ENCODE data around the gene YWHAQ.
"Not testable (repeated sequence)": the region's sequence is repeated elsewhere in the genome, so short reads cannot be mapped to it uniquely, and the experiment has no call there.

YWHAQ gene

GRCh38 chr2:9599430-9599829 lies 31.4 kb downstream of the YWHAQ start:
- no peak for TF ChIP-seq Cebpa-rat (IDR thresholded peaks at IDR 0.05)
- H3K27ac ChIP-seq = no peak overlapping the region
- H3K27me3 ChIP-seq = 0 out of 2 replicates have a peak, but pooled peaks cover 5% of the 10 kb centered on the region
- H3K9ac ChIP-seq = no peak overlapping the region
- H3K4me1 ChIP-seq = peaks cover 21% of the 10 kb centered on the region
- peaks cover 94% of the 10 kb centered on the region for H3K36me3 ChIP-seq
- H3K4me3 ChIP-seq = no peak overlapping the region; the same call in 1 of the 2 replicates
- H3K4me2 ChIP-seq = no peak overlapping the region
- peaks cover 100% of the 10 kb centered on the region for H4K20me1 ChIP-seq
- peaks cover 65% of the 10 kb centered on the region for H3K9me3 ChIP-seq

- peaks cover 21% of the 10 kb centered on the region for H3K4me1 ChIP-seq
- H3K4me3 ChIP-seq = no peak overlapping the region
- H3K36me3 ChIP-seq = peaks cover 90% of the 10 kb centered on the region
- 0 out of 2 replicates have a peak, but pooled peaks cover 5% of the 10 kb centered on the region for H3K27me3 ChIP-seq
- H3K27ac ChIP-seq = 0 out of 2 replicates have a peak overlapping the region, but pooled peaks have one; percentile 13
- peak overlapping the region; percentile 41 for H3K4me2 ChIP-seq
- H3K9ac ChIP-seq = no peak overlapping the region
- peaks cover 100% of the 10 kb centered on the region for H4K20me1 ChIP-seq
- no peak for TF ChIP-seq Cebpa-rat (IDR thresholded peaks at IDR 0.05)
- H3K9me3 ChIP-seq = peaks cover 39% of the 10 kb centered on the region
Measured at GRCh38 chr2:9596621-9597311, 34.0 kb downstream of the YWHAQ start.

- Histone ChIP-seq H3K9ac (no peak overlapping the region), H4K20me1 (peaks cover 100% of the 10 kb centered on the region), H3K27ac (no peak overlapping the region), H3K36me3 (peaks cover 90% of the 10 kb centered on the region), H3K9me3 (peaks cover 29% of the 10 kb centered on the region), H3K4me1 (peaks cover 21% of the 10 kb centered on the region), H3K4me2 (no peak overlapping the region), H3K27me3 (0 out of 2 replicates have a peak, but pooled peaks cover 5% of the 10 kb centered on the region), H3K4me3 (no peak overlapping the region)
- TF ChIP-seq Cebpa-rat (IDR thresholded peaks at IDR 0.05) = no peak
Measured at GRCh38 chr2:9595746-9596145, 35.1 kb downstream of the YWHAQ start.

GRCh38 chr2:9595256-9595655 lies 35.5 kb downstream of the YWHAQ start:
- H3K4me3 ChIP-seq, H3K9ac ChIP-seq, H3K27ac ChIP-seq, H3K4me2 ChIP-seq, H3K27me3 ChIP-seq: not testable (repeated sequence)
- H3K9me3 ChIP-seq = peaks cover 24% of the 10 kb centered on the region
- H3K36me3 ChIP-seq = peaks cover 90% of the 10 kb centered on the region
- peaks cover 21% of the 10 kb centered on the region for H3K4me1 ChIP-seq
- peaks cover 100% of the 10 kb centered on the region for H4K20me1 ChIP-seq

GRCh38 chr2:9594366-9595054 lies 36.3 kb downstream of the YWHAQ start:
- Histone ChIP-seq H4K20me1 (peaks cover 100% of the 10 kb centered on the region), H3K36me3 (peaks cover 90% of the 10 kb centered on the region), H3K27me3 (0 out of 2 replicates have a peak, but pooled peaks cover 2% of the 10 kb centered on the region), H3K4me2 (no peak overlapping the region), H3K4me3 (no peak overlapping the region), H3K9ac (no peak overlapping the region), H3K27ac (no peak overlapping the region), H3K9me3 (peaks cover 17% of the 10 kb centered on the region), H3K4me1 (peaks cover 21% of the 10 kb centered on the region)
- TF ChIP-seq Cebpa-rat (IDR thresholded peaks at IDR 0.05) = no peak

- no peak overlapping the region for H3K4me3 ChIP-seq
- peaks cover 21% of the 10 kb centered on the region for H3K4me1 ChIP-seq
- H4K20me1 ChIP-seq = peaks cover 100% of the 10 kb centered on the region
- H3K27me3 ChIP-seq = no peaks in the 10 kb centered on the region
- peaks cover 11% of the 10 kb centered on the region for H3K9me3 ChIP-seq
- peaks cover 90% of the 10 kb centered on the region for H3K36me3 ChIP-seq
- TF ChIP-seq Cebpa-rat (IDR thresholded peaks at IDR 0.05) = no peak
- no peak overlapping the region for H3K9ac ChIP-seq
- no peak overlapping the region for H3K27ac ChIP-seq
- no peak overlapping the region for H3K4me2 ChIP-seq
Measured at GRCh38 chr2:9593925-9594324, 36.9 kb downstream of the YWHAQ start.

GRCh38 chr2:9592699-9593098 lies 38.1 kb downstream of the YWHAQ start:
- no peaks in the 10 kb centered on the region for H3K27me3 ChIP-seq
- peaks cover 21% of the 10 kb centered on the region for H3K4me1 ChIP-seq
- peaks cover 100% of the 10 kb centered on the region for H4K20me1 ChIP-seq
- no peak overlapping the region for H3K9ac ChIP-seq
- H3K36me3 ChIP-seq = peaks cover 90% of the 10 kb centered on the region
- no peak overlapping the region for H3K4me3 ChIP-seq
- no peak overlapping the region for H3K27ac ChIP-seq
- no peaks in the 10 kb centered on the region for H3K9me3 ChIP-seq
- H3K4me2 ChIP-seq = no peak overlapping the region
- no peak for TF ChIP-seq Cebpa-rat (IDR thresholded peaks at IDR 0.05)

GRCh38 chr2:9590641-9591040 lies 40.2 kb downstream of the YWHAQ start:
- Histone ChIP-seq H4K20me1 (peaks cover 100% of the 10 kb centered on the region), H3K9me3 (no peaks in the 10 kb centered on the region), H3K4me1 (peaks cover 1% of the 10 kb centered on the region; the same call in 1 of the 2 replicates), H3K27ac (no peak overlapping the region), H3K4me2 (no peak overlapping the region), H3K4me3 (no peak overlapping the region), H3K9ac (no peak overlapping the region), H3K36me3 (peaks cover 95% of the 10 kb centered on the region), H3K27me3 (no peaks in the 10 kb centered on the region)
- TF ChIP-seq Cebpa-rat (IDR thresholded peaks at IDR 0.05) = no peak

- Histone ChIP-seq H3K9me3 (no peaks in the 10 kb centered on the region), H3K36me3 (peaks cover 98% of the 10 kb centered on the region), H3K27ac (no peak overlapping the region), H3K4me1 (no peaks in the 10 kb centered on the region), H3K4me2 (no peak overlapping the region), H4K20me1 (peaks cover 79% of the 10 kb centered on the region), H3K27me3 (no peaks in the 10 kb centered on the region), H3K9ac (no peak overlapping the region), H3K4me3 (no peak overlapping the region)
- no peak for TF ChIP-seq Cebpa-rat (IDR thresholded peaks at IDR 0.05)
Measured at GRCh38 chr2:9586465-9586864, 44.3 kb downstream of the YWHAQ start.

- no peaks in the 10 kb centered on the region for H3K27me3 ChIP-seq
- H3K27ac ChIP-seq = no peak overlapping the region
- peaks cover 76% of the 10 kb centered on the region for H4K20me1 ChIP-seq
- H3K4me3 ChIP-seq = no peak overlapping the region
- TF ChIP-seq Cebpa-rat (IDR thresholded peaks at IDR 0.05) = no peak
- no peak overlapping the region for H3K4me2 ChIP-seq
- H3K9me3 ChIP-seq = no peaks in the 10 kb centered on the region
- no peaks in the 10 kb centered on the region for H3K4me1 ChIP-seq
- H3K36me3 ChIP-seq = peaks cover 92% of the 10 kb centered on the region
- no peak overlapping the region for H3K9ac ChIP-seq
Measured at GRCh38 chr2:9585486-9585885, 45.3 kb downstream of the YWHAQ start.

- not testable (repeated sequence) for H3K4me3 ChIP-seq, H3K27ac ChIP-seq, H3K9ac ChIP-seq, H3K4me2 ChIP-seq, H3K27me3 ChIP-seq, H3K4me1 ChIP-seq, H3K9me3 ChIP-seq
- Histone ChIP-seq H3K36me3 (peaks cover 92% of the 10 kb centered on the region), H4K20me1 (peaks cover 76% of the 10 kb centered on the region)
Measured at GRCh38 chr2:9584902-9585301, 45.9 kb downstream of the YWHAQ start.

All from BLaER1 (cell line).